GM18870 (cell line): ENCODE measurements around the gene TNRC6B.

Experiments used
- ATAC-seq: cut with Tn5 transposase; IDR thresholded peaks from one replicate; pipeline ENCODE4 v1.9.1; 2021; ENCODE audit warnings: moderate library complexity; ENCODE audit not compliant: unreplicated experiment

Gene TNRC6B

GRCh38 chr22:40322818-40323447 lies 145.2 kb downstream of the TNRC6B start:
- ATAC-seq: no peak

DNA sequence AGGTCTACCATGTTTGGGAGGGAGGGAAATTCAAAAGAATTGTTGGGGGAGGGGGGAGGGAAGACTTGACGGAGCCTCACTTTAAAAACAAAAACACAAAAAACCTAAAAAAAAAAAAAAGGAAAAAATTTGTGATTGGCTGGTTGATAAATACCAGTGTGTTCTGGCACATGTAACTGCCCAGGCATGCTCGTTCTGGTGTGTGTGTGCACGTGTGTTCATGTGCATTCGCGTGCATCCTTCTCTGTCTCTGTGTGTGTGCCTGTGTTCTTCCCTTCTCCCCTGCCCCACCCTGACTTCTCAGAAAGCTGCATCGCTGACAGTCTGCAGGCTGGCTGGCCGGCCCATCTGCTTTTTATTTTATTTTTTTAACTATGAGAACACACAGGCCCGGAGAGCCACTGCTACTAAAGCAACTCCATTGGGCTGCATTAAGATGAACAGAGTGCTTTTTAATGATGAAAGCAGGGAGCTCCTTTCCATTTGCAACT lies 146.0 kb downstream of the TNRC6B start:
- ATAC-seq: no peak

DNA sequence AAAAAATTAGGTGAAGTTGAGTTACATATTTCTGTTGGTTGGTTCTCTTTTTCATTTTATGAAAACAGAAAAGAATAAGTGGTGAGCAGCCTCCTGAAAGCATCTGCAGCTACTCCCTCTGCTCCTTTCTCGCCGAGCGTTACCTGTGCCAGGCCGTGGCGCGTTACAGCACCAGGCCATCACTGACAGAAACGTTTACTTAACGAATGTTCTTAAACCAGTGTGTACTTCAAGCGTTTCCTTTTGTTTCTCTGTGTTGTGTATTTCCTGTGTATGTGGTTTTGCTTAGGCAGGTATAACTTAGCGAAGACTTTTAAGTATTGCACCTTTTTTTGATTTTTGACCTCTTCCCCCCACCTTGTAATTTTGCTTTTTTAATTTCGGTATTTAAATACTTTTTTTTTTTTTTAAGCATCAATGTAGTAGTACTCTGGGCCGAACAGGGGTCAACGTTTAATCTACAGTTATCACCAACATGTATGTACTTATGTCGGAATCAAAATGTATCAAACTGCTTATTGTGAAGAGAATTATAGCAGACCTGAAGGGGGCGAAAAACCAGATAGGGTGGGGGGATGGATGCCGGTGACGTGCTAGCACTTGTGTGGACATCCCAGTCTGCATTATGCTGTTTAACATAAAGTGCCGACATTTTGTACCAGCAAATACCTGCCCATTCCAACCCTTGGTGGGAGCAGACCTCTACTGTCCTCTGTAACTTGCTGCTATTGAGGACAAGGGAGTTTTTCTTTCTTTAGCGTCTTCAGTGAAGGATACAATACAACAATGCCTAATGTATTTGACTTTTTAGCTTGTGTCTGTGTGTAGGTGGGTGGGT lies 147.0 kb downstream of the TNRC6B start:
- ATAC-seq: no peak

GRCh38 chr22:40325315-40325714 lies 147.6 kb downstream of the TNRC6B start:
- no peak for ATAC-seq

- ATAC-seq: no peak
Observed at GRCh38 chr22:40326905-40327735, 149.4 kb downstream of the TNRC6B start.

DNA sequence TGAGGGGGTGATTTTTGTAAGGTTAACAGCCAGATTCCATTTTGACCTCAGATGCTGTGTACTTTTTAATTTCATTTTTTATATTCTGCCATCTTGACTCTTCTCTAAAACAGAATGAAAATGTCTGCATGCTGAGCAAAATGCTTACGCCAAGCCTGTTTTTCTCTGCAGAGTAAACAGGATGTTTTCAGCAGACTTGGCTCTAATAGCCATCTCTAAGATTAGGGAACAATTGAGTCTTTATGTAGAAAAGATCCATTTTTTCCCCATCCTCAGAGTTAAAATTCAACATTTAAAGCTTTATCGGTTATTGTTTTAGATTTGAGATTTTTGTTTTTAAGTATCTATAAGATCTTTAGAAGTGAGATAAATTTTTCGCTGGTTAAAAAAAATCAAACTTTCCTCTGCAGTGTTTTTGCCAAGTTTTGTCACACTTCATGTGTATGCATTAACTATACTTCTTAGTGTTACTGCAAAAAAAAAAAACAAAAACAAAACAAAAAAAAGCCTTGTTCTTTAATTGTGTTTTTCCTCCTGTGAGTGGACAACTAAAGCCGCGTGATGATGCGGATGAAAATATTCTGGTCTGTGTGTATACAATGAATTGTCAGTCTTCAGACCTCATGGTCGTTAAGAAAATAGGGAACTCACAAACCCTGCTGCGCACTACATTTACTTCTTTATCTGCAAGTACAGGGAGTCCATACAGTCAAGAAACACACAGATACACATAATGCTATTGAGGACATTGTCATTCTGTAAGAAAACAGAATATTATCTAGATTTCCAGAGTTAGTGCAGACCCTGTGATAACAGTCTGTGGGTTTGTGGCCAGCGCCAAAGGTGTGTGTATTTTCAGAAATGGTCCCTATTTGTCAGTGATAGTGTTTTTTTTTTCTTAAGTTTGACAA lies 151.1 kb downstream of the TNRC6B start:
- ATAC-seq: no peak

GRCh38 chr22:40329466-40329865 lies 151.7 kb downstream of the TNRC6B start:
- no peak for ATAC-seq

- ATAC-seq: no peak
Observed at GRCh38 chr22:40330086-40330485, 152.4 kb downstream of the TNRC6B start.

- ATAC-seq: no peak
Observed at GRCh38 chr22:40330615-40331014, 152.9 kb downstream of the TNRC6B start.

DNA sequence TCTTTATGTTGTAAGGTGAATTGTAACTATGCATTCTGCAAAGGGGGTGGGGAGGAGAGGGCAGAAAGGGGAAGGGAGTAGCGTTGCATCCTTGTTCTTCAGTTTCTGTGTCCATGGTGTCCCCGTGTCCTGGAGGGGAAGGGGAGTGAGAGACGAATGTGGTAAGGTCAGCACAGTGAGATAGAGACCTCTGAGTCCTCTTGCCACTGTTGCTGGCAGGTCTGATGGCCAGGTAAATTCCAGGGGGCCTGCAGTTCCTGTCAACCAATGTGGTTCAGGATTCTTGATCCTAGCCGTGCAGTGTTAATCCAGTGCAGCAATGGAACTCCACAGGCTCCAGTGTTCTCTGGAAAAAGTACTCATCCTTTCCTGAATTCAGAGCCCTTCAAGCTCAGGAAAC lies 154.0 kb downstream of the TNRC6B start:
- ATAC-seq: no peak

DNA sequence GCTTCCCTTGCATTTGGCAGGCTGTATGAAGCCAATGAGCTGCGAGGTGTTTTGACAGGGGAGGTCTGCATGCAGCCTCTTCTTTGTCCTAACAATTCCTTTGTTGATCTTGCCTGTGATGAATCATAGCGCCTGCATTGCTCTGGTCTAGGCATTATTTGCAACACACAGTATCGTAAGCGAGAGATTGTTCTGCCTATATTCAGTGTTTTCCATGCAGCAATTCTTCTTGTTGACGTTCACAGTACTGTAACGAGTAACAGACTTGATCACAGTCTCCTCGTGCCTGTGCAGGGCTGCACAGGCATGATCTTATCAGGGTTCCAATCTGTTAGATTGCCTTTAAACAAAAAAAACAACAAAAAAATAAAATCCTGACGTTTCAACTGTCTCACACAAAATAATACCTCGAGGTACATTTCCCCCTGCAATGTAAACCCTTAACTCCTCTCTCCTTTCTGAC lies 154.6 kb downstream of the TNRC6B start:
- ATAC-seq: no peak

DNA sequence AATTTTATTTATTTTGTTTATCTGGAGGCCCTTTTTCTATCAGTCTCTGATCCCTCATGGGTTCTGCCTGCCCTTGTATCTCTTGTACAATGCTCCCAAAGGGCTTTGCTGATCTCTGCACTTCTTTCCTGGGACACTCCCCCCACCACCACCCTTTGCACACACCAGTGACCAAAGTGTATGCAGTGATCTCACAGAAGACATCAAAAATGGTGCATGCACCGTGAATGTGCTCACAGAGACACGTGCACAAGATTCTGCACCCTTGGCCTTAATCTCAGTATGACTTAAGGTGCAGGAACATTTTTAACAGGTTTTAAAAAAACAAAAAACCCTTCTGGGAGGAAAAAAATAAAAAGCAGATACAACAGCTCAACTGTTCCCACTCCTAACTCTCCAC lies 156.3 kb downstream of the TNRC6B start:
- ATAC-seq: no peak

DNA sequence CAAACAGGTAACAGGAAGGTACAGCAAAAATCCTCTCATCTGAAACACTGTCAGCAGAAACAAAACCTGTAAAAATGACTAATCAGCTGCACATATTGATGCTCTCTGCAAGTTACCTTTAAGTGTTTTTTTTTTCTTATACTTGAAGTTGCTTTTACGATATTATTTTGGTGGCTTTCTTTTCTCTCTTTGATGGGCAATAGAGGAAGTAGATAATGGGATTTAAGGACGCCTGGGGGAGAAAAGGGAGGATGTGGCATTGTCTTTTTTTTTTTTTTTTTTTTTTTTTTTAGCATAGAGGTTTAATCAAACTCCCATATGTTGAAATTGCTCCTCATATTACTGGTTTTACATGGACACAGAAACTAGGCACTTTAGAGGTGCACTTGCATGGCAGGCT lies 157.2 kb downstream of the TNRC6B start:
- no peak for ATAC-seq

DNA sequence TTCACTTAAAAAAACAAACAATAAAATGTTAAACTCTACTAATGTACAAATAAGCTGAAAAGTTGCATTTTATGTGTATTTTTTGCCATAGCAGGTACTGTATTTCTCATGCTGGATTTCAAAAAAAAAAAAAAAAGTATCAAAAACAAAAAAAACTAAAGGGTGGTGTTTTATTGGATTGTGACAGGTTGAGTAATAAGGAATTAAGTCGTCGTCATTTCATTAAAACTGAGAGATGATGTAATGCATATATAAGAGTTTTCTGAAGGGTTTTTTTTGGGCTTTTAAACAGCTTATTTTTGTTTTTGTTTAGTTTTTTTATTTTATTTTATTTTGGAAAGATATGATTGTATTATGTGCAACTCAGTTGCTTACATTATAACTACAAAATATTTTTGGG lies 157.6 kb downstream of the TNRC6B start:
- ATAC-seq: no peak

GRCh38 chr22:40340044-40340443 lies 162.3 kb downstream of the TNRC6B start:
- no peak for ATAC-seq

DNA sequence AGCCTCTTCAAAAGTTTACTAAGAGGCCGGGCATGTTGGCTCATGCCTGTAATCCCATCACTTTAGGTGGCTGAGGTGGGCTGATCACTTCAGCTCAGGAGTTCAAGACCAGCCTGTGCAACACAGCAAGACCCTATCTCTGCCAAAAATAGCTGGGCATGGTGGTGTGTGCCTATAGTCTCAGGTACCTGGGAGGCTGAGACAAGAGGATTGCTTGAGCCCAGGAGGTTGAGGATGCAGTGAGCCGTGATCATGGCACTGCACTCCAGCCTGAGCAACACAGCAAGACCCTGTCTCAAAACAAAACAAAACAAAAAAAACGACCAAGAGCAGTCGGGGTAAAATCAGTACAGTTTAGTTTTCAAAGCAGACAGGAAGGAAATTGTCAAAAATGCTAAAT lies 163.9 kb downstream of the TNRC6B start:
- no peak for ATAC-seq

DNA sequence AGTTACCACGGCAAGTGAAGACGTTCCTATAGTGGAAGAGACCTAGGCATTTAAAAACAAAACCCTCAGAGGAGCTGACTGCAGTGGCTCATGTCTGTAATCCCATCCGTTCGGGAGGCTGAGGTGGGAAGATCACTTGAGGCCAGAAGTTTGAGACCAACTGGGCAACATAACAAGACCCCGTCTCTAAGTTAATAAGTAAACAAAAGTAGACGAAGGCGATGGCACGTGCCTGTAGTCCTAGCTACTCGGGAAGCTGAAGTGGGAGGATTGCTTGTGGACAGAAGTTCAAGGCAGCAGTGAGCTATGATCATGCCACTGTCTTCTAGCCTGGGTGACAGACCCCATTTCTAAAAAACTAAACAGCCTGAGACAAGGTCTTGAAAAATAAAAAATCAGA lies 164.8 kb downstream of the TNRC6B start:
- no peak for ATAC-seq

- no peak for ATAC-seq
Observed at GRCh38 chr22:40345271-40345670, 167.5 kb downstream of the TNRC6B start.

- no peak for ATAC-seq
Observed at GRCh38 chr22:40345815-40346184, 168.1 kb downstream of the TNRC6B start.
